Left lobe of liver (tissue), 2 donors: ENCODE results near the gene CC2D1B. TPM values are rescaled to one million over a fixed set of nuclear protein-coding genes. Genes with fewer than 3 reads are reported as not detected.
A peak's percentile ranks its signal among the peaks of the same experiment; 100 is the strongest.
"Not testable (repeated sequence)": the region's sequence is repeated elsewhere in the genome, so short reads cannot be mapped to it uniquely, and the experiment has no call there.

ENCODE experiments used
- ATAC-seq: fragments of 200-7000 bp; cut with Tn5 transposase; one replicate; pipeline ENCODE4 v1.9.1; 2020; ENCODE audit warnings: mild to moderate bottlenecking, moderate library complexity
- DNase-seq: peaks from one replicate; pipeline ENCODE4 v3.0.0-alpha.2; 2020; ENCODE audit warnings: low spot score
- total RNA-seq: library from RNA; stranded (reverse); gene quantifications from one replicate; pipeline ENCODE4 v1.2.1, GENCODE V29; 2021
- donor health status: DM: no; HTN: no; CAD: no; lungs with moderate emphysema.
- donor health status: DM: no; HTN: yes; CAD: no.

The CC2D1B gene
- total RNA-seq, result 14.5 TPM

GRCh38 chr1:52365746-52366516 is at the start of gene CC2D1B:
TSS of gene CC2D1B (minus strand) at chr1:52366205. CDS start at chr1:52364620, 1,585 bp downstream.
- DNase-seq, result peak; percentile 100

GRCh38 chr1:52414942-52415341 is 48.9 kb upstream of the CC2D1B start:
- ATAC-seq, result no peak
- no peak for DNase-seq

More at GRCh38 chr1:52365746-52366516, at the start of gene CC2D1B:
- ATAC-seq, result peak; percentile 89

GRCh38 chr1:52413410-52413989 is 47.5 kb upstream of the CC2D1B start:
- no peak for DNase-seq
- ATAC-seq, result no peak

- DNase-seq (no peak), ATAC-seq (no peak)
Measured at GRCh38 chr1:52404975-52405338, 39.0 kb upstream of the CC2D1B start.

- DNase-seq, result peak; percentile 96
- peak; percentile 98 for ATAC-seq
Measured at GRCh38 chr1:52404116-52404974, 38.3 kb upstream of the CC2D1B start, which contains the start of the genes ORC1 and PRPF38A. TSS of gene ORC1 (minus strand) at chr1:52404423. CDS start at chr1:52402223, 2,200 bp downstream. TSS of gene PRPF38A (plus strand) at chr1:52404602. CDS start at chr1:52404750, 148 bp downstream.

GRCh38 chr1:52403566-52404115 is 37.6 kb upstream of the CC2D1B start:
- DNase-seq, result no peak
- no peak for ATAC-seq

GRCh38 chr1:52402860-52403240 is 36.8 kb upstream of the CC2D1B start:
- ATAC-seq (peak; percentile 10), DNase-seq (no peak)

- no peak for ATAC-seq
Measured at GRCh38 chr1:52400131-52400530, 34.1 kb upstream of the CC2D1B start.

GRCh38 chr1:52399629-52400028 is 33.6 kb upstream of the CC2D1B start:
- ATAC-seq (no peak), DNase-seq (no peak)

More at GRCh38 chr1:52400131-52400530, 34.1 kb upstream of the CC2D1B start:
- no peak for DNase-seq

GRCh38 chr1:52393174-52393573 is 27.2 kb upstream of the CC2D1B start:
- DNase-seq, result no peak
- no peak for ATAC-seq

- DNase-seq (no peak), ATAC-seq (no peak)
Measured at GRCh38 chr1:52386458-52386857, 20.5 kb upstream of the CC2D1B start.

- no peak for ATAC-seq
- DNase-seq, result no peak
Measured at GRCh38 chr1:52385376-52385775, 19.4 kb upstream of the CC2D1B start.

GRCh38 chr1:52369851-52370250 is 3.8 kb upstream of the CC2D1B start:
- ATAC-seq, DNase-seq: not testable (repeated sequence)

GRCh38 chr1:52368383-52369172 is 2.6 kb upstream of the CC2D1B start:
- ATAC-seq, result peak; percentile 51
- peak; percentile 73 for DNase-seq

GRCh38 chr1:52367272-52367671 is 1.3 kb upstream of the CC2D1B start:
- ATAC-seq (no peak), DNase-seq (no peak)

GRCh38 chr1:52366517-52366827 is 467 bp upstream of the CC2D1B start:
- ATAC-seq, result no peak
- no peak for DNase-seq

GRCh38 chr1:52365071-52365745 is 797 bp downstream of the CC2D1B start:
- ATAC-seq, result no peak

GRCh38 chr1:52364235-52364839 is 1.7 kb downstream of the CC2D1B start:
- no peak for DNase-seq
- no peak for ATAC-seq

More at GRCh38 chr1:52365071-52365745, 797 bp downstream of the CC2D1B start:
- DNase-seq, result no peak

GRCh38 chr1:52360595-52360968 is 5.4 kb downstream of the CC2D1B start:
- ATAC-seq (no peak), DNase-seq (no peak)
